HAP-1 (cell line): ENCODE results near the gene PPFIBP1.
A peak's percentile ranks its signal among the peaks of the same experiment; 100 is the strongest.

Source experiments
- DNase-seq, 2 experiments: peaks; one replicate each; pipeline ENCODE4 v3.0.0-alpha.2; 2016 to 2020; ENCODE audit warnings: low spot score in 2 of 2
- H3K27me3 ChIP-seq: fragments of 250-450 bp; sonication (Bioruptor Pico); 2 replicates; pipeline ENCODE4 v1.5.1; 2020; ENCODE audit warnings: low read depth, mild to moderate bottlenecking, moderate library complexity
- H3K36me3 ChIP-seq: fragments of 250-450 bp; sonication (Bioruptor Pico); replicated peaks from 2 replicates; pipeline ENCODE4 v1.5.1; 2020; ENCODE audit warnings: mild to moderate bottlenecking
- H3K4me1 ChIP-seq: fragments of 250-450 bp; sonication (Bioruptor Pico); 2 replicates; pipeline ENCODE4 v1.5.1; 2020; ENCODE audit warnings: mild to moderate bottlenecking
- H3K4me3 ChIP-seq: fragments of 250-450 bp; sonication (Bioruptor Pico); 2 replicates; pipeline ENCODE4 v1.5.1; 2020; ENCODE audit warnings: mild to moderate bottlenecking, moderate library complexity
- H3K9me3 ChIP-seq: fragments of 250-450 bp; sonication (Bioruptor Pico); 2 replicates; pipeline ENCODE4 v1.5.1; 2020; ENCODE audit warnings: mild to moderate bottlenecking, moderate library complexity
- in situ Hi-C: fragments of 300-500 bp; cut with MboI; formaldehyde crosslinking; loops from 3 replicates; pipeline ENCODE4 v1.14.3; 2020; ENCODE audit warnings: low sequenced_read_pairs, inconsistent platforms, mixed read lengths

PPFIBP1 gene

GRCh38 chr12:27523642-27524493 is at the start of gene PPFIBP1:
TSS of gene PPFIBP1 (plus strand) at chr12:27524206. CDS start at chr12:27633397, 109,191 bp downstream.
- Histone ChIP-seq H3K4me3 (peak within 1 kb of the TSS; percentile 83), H3K4me1 (peaks cover 16% of the 10 kb centered on the region), H3K9me3 (no peaks in the 10 kb centered on the region), H3K27me3 (no peaks in the 10 kb centered on the region), H3K36me3 (no peaks in the 10 kb centered on the region)
- in situ Hi-C loops, result no loop called here
- peak; percentile 94 to 100 for DNase-seq

DNA sequence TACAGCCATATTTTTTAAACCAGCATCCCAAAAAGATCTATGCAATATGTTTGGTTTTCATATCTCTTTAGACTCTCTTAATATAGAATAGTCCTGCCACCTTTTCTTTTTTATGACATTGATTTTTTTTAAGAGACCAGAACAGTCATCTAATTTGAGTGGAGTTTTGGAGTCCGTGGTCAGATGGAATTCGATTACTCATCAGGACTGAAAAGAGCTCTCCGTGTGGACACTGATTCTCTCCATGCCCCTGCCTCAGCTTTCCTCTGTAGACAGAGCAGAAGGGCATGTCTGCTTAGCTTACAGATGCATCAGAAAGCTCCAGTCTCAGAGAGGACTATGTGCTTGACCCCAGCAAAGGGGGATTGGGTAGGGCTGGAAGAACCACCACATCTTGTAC is 49.7 kb upstream of the PPFIBP1 start:
- Histone ChIP-seq H3K27me3 (no peaks in the 10 kb centered on the region), H3K36me3 (no peaks in the 10 kb centered on the region), H3K9me3 (no peaks in the 10 kb centered on the region), H3K4me1 (no peaks in the 10 kb centered on the region), H3K4me3 (no peak overlapping the region)
- in situ Hi-C loops, result no loop called here
- no peak for DNase-seq

GRCh38 chr12:27477049-27477448 is 47.0 kb upstream of the PPFIBP1 start:
- no peaks in the 10 kb centered on the region for H3K9me3 ChIP-seq

DNA sequence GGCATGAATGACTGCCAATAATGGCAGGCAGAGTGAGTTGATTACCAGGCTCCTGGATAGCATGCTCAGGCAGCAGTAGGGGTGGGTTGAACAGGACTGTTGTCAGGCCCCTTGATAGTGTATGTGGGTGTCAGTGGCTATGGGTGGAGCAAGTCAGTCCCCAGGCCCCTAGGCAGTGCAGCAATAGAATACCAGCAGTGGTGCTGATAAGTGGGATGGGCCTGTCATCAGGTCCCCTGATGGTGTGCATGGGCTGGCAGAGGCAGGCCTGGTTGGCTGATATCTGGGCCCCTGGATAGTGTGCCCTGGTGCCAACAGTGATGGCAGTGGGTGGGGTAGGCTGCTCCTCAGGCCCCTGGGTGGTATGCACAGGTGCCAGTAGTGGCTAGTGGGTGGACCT is 45.1 kb upstream of the PPFIBP1 start:
- H3K4me1 ChIP-seq, result no peaks in the 10 kb centered on the region
- no peak overlapping the region for H3K4me3 ChIP-seq
- H3K36me3 ChIP-seq, result no peaks in the 10 kb centered on the region
- H3K27me3 ChIP-seq, result no peaks in the 10 kb centered on the region
- in situ Hi-C loops, result no loop called here
- DNase-seq, result no peak
- H3K9me3 ChIP-seq, result no peaks in the 10 kb centered on the region

More at GRCh38 chr12:27477049-27477448, 47.0 kb upstream of the PPFIBP1 start:
- H3K4me1 ChIP-seq, result no peaks in the 10 kb centered on the region
- in situ Hi-C loops, result no loop called here
- H3K27me3 ChIP-seq, result no peaks in the 10 kb centered on the region
- no peaks in the 10 kb centered on the region for H3K36me3 ChIP-seq
- no peak overlapping the region for H3K4me3 ChIP-seq
- no peak for DNase-seq

DNA sequence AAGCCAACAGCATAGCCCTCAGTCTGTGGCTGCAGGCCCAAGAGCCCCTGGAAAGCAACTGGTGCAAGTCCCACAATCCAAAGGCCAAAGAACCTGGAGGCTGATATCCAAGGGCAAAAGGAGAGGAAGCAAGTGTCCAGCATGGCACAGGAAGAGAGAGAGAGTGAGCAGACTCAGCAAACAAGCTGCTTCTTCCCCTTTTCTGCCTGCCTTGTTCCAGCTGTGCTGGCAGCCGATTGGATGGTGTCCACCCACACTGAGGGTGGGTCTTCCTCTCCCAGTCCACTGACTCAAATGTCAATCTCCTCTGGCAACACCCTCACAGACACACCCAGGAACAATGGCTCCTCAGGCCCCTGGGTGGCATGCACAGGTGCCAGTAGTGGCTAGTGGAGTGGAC is 44.0 kb upstream of the PPFIBP1 start:
- Histone ChIP-seq H3K9me3 (no peaks in the 10 kb centered on the region), H3K4me1 (no peaks in the 10 kb centered on the region), H3K4me3 (no peak overlapping the region), H3K27me3 (no peaks in the 10 kb centered on the region), H3K36me3 (no peaks in the 10 kb centered on the region)
- in situ Hi-C loops, result no loop called here
- DNase-seq, result no peak

GRCh38 chr12:27486961-27487360 is 37.0 kb upstream of the PPFIBP1 start:
- Histone ChIP-seq H3K4me1 (no peaks in the 10 kb centered on the region), H3K27me3 (no peaks in the 10 kb centered on the region), H3K9me3 (no peaks in the 10 kb centered on the region), H3K36me3 (no peaks in the 10 kb centered on the region), H3K4me3 (no peak overlapping the region)
- in situ Hi-C loops, result no loop called here
- no peak for DNase-seq

DNA sequence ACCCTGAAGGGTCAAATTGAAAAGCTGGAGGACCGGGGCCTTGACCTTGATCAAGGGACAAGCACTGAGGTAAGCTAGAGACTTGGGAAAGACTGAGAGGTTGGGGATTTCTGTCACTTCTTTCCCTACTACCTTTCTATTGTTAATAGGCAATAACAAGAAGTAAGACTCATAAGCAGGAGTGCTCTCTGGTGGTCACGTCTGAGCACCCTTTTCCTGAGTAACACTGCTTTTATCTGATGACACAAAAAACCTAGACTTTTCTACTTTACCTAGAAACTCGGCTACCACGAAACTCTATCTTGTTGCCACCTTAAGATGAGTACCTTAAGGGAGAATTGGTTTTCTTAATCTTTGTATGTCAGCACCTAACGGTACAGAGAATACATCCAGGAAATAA is 35.5 kb upstream of the PPFIBP1 start:
- H3K4me1 ChIP-seq, result no peaks in the 10 kb centered on the region
- DNase-seq, result no peak
- H3K4me3 ChIP-seq, result no peak overlapping the region
- in situ Hi-C loops, result no loop called here
- no peaks in the 10 kb centered on the region for H3K9me3 ChIP-seq
- H3K27me3 ChIP-seq, result no peaks in the 10 kb centered on the region
- H3K36me3 ChIP-seq, result no peaks in the 10 kb centered on the region

DNA sequence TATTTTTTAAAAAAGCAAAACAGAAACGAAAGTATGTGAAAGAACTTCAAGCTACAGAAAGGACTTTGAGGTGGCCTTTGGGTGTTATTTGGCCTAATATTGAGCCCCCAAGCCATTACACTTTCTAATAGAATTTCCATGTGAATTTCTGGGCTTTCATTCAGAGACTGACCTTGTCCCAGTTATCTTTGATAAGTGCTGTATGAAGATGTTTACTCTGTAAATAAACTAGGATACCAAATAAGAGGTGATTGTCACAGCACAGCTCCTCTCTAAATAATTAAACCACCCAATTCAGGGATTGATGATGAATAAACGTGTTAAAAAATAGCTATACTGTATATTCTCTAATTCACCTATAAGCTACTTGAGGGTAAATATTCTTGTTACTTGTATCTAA is 32.8 kb upstream of the PPFIBP1 start:
- in situ Hi-C loops, result no loop called here
- Histone ChIP-seq H3K36me3 (no peaks in the 10 kb centered on the region), H3K27me3 (no peaks in the 10 kb centered on the region)

GRCh38 chr12:27493260-27493940 is 30.6 kb upstream of the PPFIBP1 start:
- Histone ChIP-seq H3K36me3 (no peaks in the 10 kb centered on the region), H3K4me1 (no peaks in the 10 kb centered on the region), H3K27me3 (no peaks in the 10 kb centered on the region), H3K4me3 (no peak overlapping the region), H3K9me3 (no peaks in the 10 kb centered on the region)
- DNase-seq, result no peak
- in situ Hi-C loops, result no loop called here

More for the DNA sequence above, 32.8 kb upstream of the PPFIBP1 start:
- Histone ChIP-seq H3K9me3 (no peaks in the 10 kb centered on the region), H3K4me3 (no peak overlapping the region), H3K4me1 (no peaks in the 10 kb centered on the region)
- DNase-seq, result no peak

DNA sequence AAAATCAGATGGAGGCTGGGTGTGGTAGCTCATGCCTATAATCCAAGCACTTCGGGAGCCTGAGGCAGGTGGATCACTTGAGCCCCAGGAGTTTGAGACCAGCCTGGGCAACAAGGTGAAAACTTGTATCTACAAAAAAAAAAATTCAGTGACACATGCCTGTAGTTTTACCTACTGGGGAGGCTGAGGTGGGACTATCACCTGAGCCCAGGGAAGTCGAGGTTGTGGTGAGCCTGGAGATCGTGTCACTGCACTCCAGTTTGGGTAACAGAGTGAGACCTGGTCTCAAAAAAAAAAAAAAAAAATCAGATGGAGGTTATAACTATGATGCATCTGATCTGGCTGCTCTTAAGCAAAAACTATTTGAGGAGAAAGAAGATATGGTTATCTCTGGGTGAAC is 26.6 kb upstream of the PPFIBP1 start:
- H3K36me3 ChIP-seq, result no peaks in the 10 kb centered on the region
- no peak for DNase-seq
- H3K4me3 ChIP-seq, result no peak overlapping the region
- in situ Hi-C loops, result no loop called here
- H3K4me1 ChIP-seq, result no peaks in the 10 kb centered on the region
- H3K9me3 ChIP-seq, result no peaks in the 10 kb centered on the region
- no peaks in the 10 kb centered on the region for H3K27me3 ChIP-seq

DNA sequence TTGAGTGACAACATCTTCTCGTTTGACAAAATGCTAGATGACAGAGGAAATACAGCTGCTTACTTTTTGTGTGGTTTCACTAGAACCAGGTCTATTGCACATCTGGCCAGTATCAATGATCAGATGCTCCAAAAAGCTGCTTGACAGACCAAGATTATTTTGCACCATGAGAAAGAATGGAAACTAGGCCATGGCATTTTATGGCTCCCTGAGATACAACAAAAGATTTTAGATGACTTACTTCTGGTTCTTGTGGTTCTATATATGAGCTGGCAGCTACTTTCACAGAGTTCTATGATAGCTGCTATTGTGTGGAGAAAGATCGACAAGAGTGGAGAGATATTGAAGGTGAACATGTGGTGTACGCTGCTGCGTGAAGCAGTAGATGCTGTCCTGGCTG is 25.9 kb upstream of the PPFIBP1 start:
- no peaks in the 10 kb centered on the region for H3K36me3 ChIP-seq
- H3K27me3 ChIP-seq, result no peaks in the 10 kb centered on the region
- H3K4me1 ChIP-seq, result no peaks in the 10 kb centered on the region
- in situ Hi-C loops, result no loop called here
- no peak overlapping the region for H3K4me3 ChIP-seq
- no peak for DNase-seq
- H3K9me3 ChIP-seq, result no peaks in the 10 kb centered on the region

DNA sequence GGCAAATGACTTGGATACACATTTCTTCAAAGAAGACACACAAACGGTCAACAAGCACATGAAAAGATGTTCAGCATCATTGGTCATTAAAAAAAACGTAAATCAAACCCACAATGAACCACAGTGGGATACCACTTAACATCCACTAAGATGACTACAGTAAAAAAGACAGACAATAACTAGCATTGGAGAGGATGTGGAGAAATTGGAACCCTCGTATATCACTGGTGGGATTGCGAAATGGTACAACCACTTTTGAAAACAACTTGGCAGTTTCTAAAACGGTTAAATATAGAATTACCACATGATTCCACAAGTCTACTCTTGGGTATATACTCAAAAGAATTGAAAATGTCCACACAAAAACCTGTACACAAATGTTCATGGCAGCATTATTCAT is 25.2 kb upstream of the PPFIBP1 start:
- H3K4me3 ChIP-seq, result no peak overlapping the region
- H3K4me1 ChIP-seq, result no peaks in the 10 kb centered on the region

DNA sequence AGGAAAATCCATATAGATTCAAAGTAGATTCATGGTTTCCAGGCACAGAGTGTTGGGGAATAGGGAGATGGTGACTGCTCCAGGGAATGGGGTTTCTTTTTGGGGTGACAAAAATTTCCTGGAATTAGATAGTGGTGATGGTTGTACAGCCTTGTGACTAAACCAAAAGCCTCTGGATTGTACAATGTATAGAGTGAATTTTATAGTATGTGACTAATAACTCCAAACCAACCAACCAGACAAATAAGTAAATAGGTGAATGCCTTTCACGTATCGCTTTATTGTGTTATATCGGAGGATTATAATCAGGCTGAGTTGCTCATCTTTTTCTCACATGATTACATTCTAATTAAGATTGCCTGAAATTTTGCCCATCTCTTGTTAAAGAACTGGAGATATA is 24.6 kb upstream of the PPFIBP1 start:
- H3K27me3 ChIP-seq, result no peaks in the 10 kb centered on the region
- H3K4me3 ChIP-seq, result no peak overlapping the region
- H3K36me3 ChIP-seq, result no peaks in the 10 kb centered on the region
- in situ Hi-C loops, result no loop called here
- no peaks in the 10 kb centered on the region for H3K4me1 ChIP-seq
- H3K9me3 ChIP-seq, result no peaks in the 10 kb centered on the region
- DNase-seq, result no peak

More for the DNA sequence above, 25.2 kb upstream of the PPFIBP1 start:
- Histone ChIP-seq H3K36me3 (no peaks in the 10 kb centered on the region), H3K27me3 (no peaks in the 10 kb centered on the region), H3K9me3 (no peaks in the 10 kb centered on the region)
- no peak for DNase-seq
- in situ Hi-C loops, result no loop called here

GRCh38 chr12:27500546-27500945 is 23.5 kb upstream of the PPFIBP1 start:
- DNase-seq, result no peak
- H3K27me3 ChIP-seq, result no peaks in the 10 kb centered on the region
- H3K9me3 ChIP-seq, result no peaks in the 10 kb centered on the region
- no peaks in the 10 kb centered on the region for H3K4me1 ChIP-seq
- in situ Hi-C loops, result no loop called here
- no peaks in the 10 kb centered on the region for H3K36me3 ChIP-seq
- H3K4me3 ChIP-seq, result no peak overlapping the region
